HCT116 (cell line): ENCODE data around the gene USH1G. TPM values are rescaled to one million over a fixed set of nuclear protein-coding genes. Genes with fewer than 3 reads are reported as not detected.

ENCODE experiments used
- ATAC-seq: fragments of 200-7000 bp; cut with Tn5 transposase; 2 replicates; pipeline ENCODE4 v1.9.1; 2020; ENCODE audit warnings: mild to moderate bottlenecking, moderate library complexity
- BruUV-seq: library from RNA; stranded (reverse); fragments of 400-500 nt; replicated peaks from 2 replicates; lab custom pipeline; 2021; lab: Mats Ljungman, UMichigan
- CTCF ChIA-PET: fragments of 300-600 bp; sonication (Branson Sonifier 250); formaldehyde crosslinking; loops from one replicate; lab custom pipeline; 2021; ENCODE audit warnings: antibody characterized with exemption; lab: Charles Lee
- POLR2A ChIA-PET: fragments of 300-600, 350-600 bp; sonication (Branson Sonifier 250); formaldehyde crosslinking; loops from one replicate; lab custom pipeline; 2021; ENCODE audit warnings: antibody characterized with exemption; lab: Charles Lee
- RAD21 ChIA-PET, 2 experiments: fragments of 300-600 bp; sonication (Branson Sonifier 250); formaldehyde crosslinking; loops; one replicate each; lab custom pipeline; 2023; ENCODE audit warnings: low total read pairs in 2 of 2; ENCODE audit not compliant: uncharacterized antibody in 2 of 2, unreplicated experiment in 2 of 2, low non-redundant PET in 1 of 2; lab: Charles Lee
- DNase-seq: peaks from one replicate; pipeline ENCODE4 v3.0.0-alpha.2; 2010; ENCODE audit warnings: low read depth, low spot score
- H2AFZ ChIP-seq: fragments of 200-600 bp; shearing (Covaris generic), sonication (generic); 2 replicates; pipeline ENCODE4 v1.6.1; 2017; ENCODE audit warnings: low read depth, mixed run types, mixed read lengths, antibody characterized with exemption, low read length; ENCODE audit not compliant: poor library complexity, severe bottlenecking
- H3K27ac ChIP-seq: 2 replicates; pipeline ENCODE4 v1.5.1; 2012; ENCODE audit warnings: low read depth, low read length
- H3K27me3 ChIP-seq: fragments of 200-600 bp; sonication (generic); 2 replicates; pipeline ENCODE4 v1.6.1; 2016; ENCODE audit warnings: mixed run types, low read length, mixed read lengths; ENCODE audit not compliant: insufficient read depth
- H3K36me3 ChIP-seq, 2 experiments: fragments of 200-500 bp in 1 of 2; fragments of 200-600 bp in 1 of 2; sonication (Bioruptor generic) in 1 of 2; sonication (generic) in 1 of 2; 2 replicates each; pipeline versions ENCODE4 v1.5.1 to v1.6.1; 2014 to 2016; ENCODE audit warnings: low read length in 2 of 2, inconsistent platforms in 1 of 2, mixed read lengths in 1 of 2, mixed run types in 1 of 2; ENCODE audit not compliant: insufficient read depth in 2 of 2, control insufficient read depth in 1 of 2
- H3K4me1 ChIP-seq, 2 experiments: fragments of 200-600 bp in 1 of 2; sonication (generic) in 1 of 2; 2 replicates each; pipeline versions ENCODE4 v1.5.1 to v1.6.1; 2012 to 2017; ENCODE audit warnings: low read length in 2 of 2, inconsistent platforms in 1 of 2, mild to moderate bottlenecking in 1 of 2, mixed read lengths in 1 of 2, mixed run types in 1 of 2, moderate library complexity in 1 of 2; ENCODE audit not compliant: insufficient read depth in 2 of 2, control insufficient read depth in 1 of 2
- H3K4me2 ChIP-seq: fragments of 200-600 bp; sonication (generic); 2 replicates; pipeline ENCODE4 v1.6.1; 2017; ENCODE audit warnings: mixed run types, low read length, mixed read lengths
- H3K4me3 ChIP-seq, 2 experiments: fragments of 200-600 bp in 1 of 2; sonication (generic) in 1 of 2; replicated peaks in 1 of 2; 2 replicates each; pipeline ENCODE4 v1.5.1; 2011 to 2016; ENCODE audit warnings: low read length in 2 of 2, control low read depth in 1 of 2, low read depth in 1 of 2, mild to moderate bottlenecking in 1 of 2, mixed read lengths in 1 of 2, mixed run types in 1 of 2
- H3K79me2 ChIP-seq: fragments of 200-600 bp; sonication (generic); 2 replicates; pipeline ENCODE4 v1.6.1; 2017; ENCODE audit warnings: mild to moderate bottlenecking, mixed run types, low read length, moderate library complexity, mixed read lengths; ENCODE audit not compliant: insufficient read depth
- H3K9ac ChIP-seq: fragments of 200-600 bp; sonication (generic); 2 replicates; pipeline ENCODE4 v1.6.1; 2016; ENCODE audit warnings: low read length, mixed read lengths
- H3K9me2 ChIP-seq: fragments of 200-600 bp; sonication (generic), shearing (Covaris generic); 2 replicates; pipeline ENCODE4 v1.6.1; 2017; ENCODE audit warnings: mixed run types, mild to moderate bottlenecking, moderate library complexity; ENCODE audit not compliant: insufficient read depth
- H3K9me3 ChIP-seq, 2 experiments: fragments of 200-500 bp in 1 of 2; fragments of 200-600 bp in 1 of 2; sonication (Bioruptor generic) in 1 of 2; sonication (generic) in 1 of 2; 2 replicates each; pipeline ENCODE4 v1.6.1; 2014 to 2017; ENCODE audit warnings: low read length in 2 of 2, mixed read lengths in 2 of 2, inconsistent platforms in 1 of 2, low read depth in 1 of 2, mild to moderate bottlenecking in 1 of 2, mixed run types in 1 of 2, moderate library complexity in 1 of 2; ENCODE audit not compliant: control insufficient read depth in 1 of 2, insufficient read depth in 1 of 2
- H4K20me1 ChIP-seq: fragments of 200-600 bp; sonication (generic), shearing (Covaris generic); 2 replicates; pipeline ENCODE4 v1.6.1; 2017; ENCODE audit warnings: mixed run types, mild to moderate bottlenecking, moderate library complexity; ENCODE audit not compliant: insufficient read depth
- EGR1 ChIP-seq: IDR thresholded peaks from 2 replicates; pipeline ENCODE4 v1.6.1; 2012; ENCODE audit warnings: low read depth
- ELF1 ChIP-seq: IDR thresholded peaks from 2 replicates; pipeline ENCODE4 v1.6.1; 2012; ENCODE audit warnings: low read depth, borderline replicate concordance
- MAX ChIP-seq: IDR thresholded peaks from 2 replicates; pipeline ENCODE4 v1.6.1; 2012
- RAD21 ChIP-seq: IDR thresholded peaks from 2 replicates; pipeline ENCODE4 v1.6.1; 2012; ENCODE audit warnings: low read depth, mild to moderate bottlenecking
- ZBTB33 ChIP-seq: IDR thresholded peaks from 2 replicates; pipeline ENCODE4 v1.6.1; 2011; ENCODE audit warnings: mild to moderate bottlenecking, low read length, moderate library complexity; ENCODE audit not compliant: insufficient replicate concordance; ENCODE audit errors: extremely low read depth
- ZFX ChIP-seq: fragments of 450-650 bp; IDR thresholded peaks from 2 replicates; pipeline ENCODE4 v1.6.1; 2017
- ZNF274 ChIP-seq: fragments of 200-500 bp; sonication (Bioruptor generic); IDR thresholded peaks from 2 replicates; pipeline ENCODE4 v1.6.1; 2014; ENCODE audit warnings: mild to moderate bottlenecking, low read depth, low read length, inconsistent platforms
- intact Hi-C: fragments of 100-400 bp; cut with micrococcal nuclease; formaldehyde crosslinking; loops from 2 replicates; pipeline ENCODE4 v1.10.0; 2022
- total RNA-seq: library from RNA; stranded (reverse); gene quantifications from one replicate; pipeline ENCODE4 v1.2.1, GENCODE V29; 2021; ENCODE audit not compliant: unreplicated experiment
- TF ChIP-seq, protein P1 (sequence below): IDR thresholded peaks from 2 replicates; pipeline ENCODE4 v1.6.1; 2012

The USH1G gene
- total RNA-seq, 1 experiment from 2014 or later, result 3.1 TPM

DNA sequence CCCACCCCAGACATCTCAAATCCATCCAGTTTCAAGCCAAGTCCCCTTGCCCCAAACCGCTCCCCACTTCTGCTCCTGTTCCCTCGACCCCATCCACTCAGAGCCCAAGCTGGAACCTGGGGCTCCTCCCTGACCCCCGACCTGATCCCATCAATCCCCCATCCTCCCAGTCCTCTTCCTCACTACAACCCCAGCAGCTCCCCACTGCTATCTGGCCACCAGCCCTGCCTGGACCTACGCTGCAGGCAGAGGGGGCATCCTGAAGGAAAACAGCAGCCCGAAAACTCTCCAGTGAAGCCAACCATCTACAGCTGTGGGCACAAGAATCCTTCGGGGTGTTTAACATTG lies 54.2 kb downstream of the USH1G start:
- no TSS peak for BruUV-seq

More for the DNA sequence above, 54.2 kb downstream of the USH1G start:
- Histone ChIP-seq H3K4me2 (no peak overlapping the region), H3K36me3 (peaks cover 4% of the 10 kb centered on the region in 2 experiments; a peak in 3 of 4 replicates), H3K27me3 (no peaks in the 10 kb centered on the region), H3K4me1 (peaks cover 4 to 26% of the 10 kb centered on the region in 2 experiments; a peak in 3 of 4 replicates), H3K9me2 (no peaks in the 10 kb centered on the region), H4K20me1 (no peaks in the 10 kb centered on the region), H3K4me3 (no peak overlapping the region), H3K79me2 (peaks cover 12% of the 10 kb centered on the region), H3K9me3 (no peaks in the 10 kb centered on the region), H3K9ac (no peak overlapping the region)
- POLR2A ChIA-PET, result interaction anchor here (1.9 kb wide), 1 partner anchor 16 kb away, joined by 4 read pairs; no protein-coding TSS in a partner anchor
- RAD21 ChIA-PET, result interaction anchor here in 1 of 2 experiments (0.7 kb wide), 1 partner anchor 418 kb away, joined by 3 read pairs; no protein-coding TSS in a partner anchor
- intact Hi-C loops, result no loop called here
- DNase-seq, result no peak
- CTCF ChIA-PET, result no interaction called here
- TF ChIP-seq ZFX, result no peak
- no peak for TF ChIP-seq MAX
- TF ChIP-seq, protein P1, sequence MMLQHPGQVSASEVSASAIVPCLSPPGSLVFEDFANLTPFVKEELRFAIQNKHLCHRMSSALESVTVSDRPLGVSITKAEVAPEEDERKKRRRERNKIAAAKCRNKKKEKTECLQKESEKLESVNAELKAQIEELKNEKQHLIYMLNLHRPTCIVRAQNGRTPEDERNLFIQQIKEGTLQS, result no peak
- no peak for TF ChIP-seq EGR1
- no peak for TF ChIP-seq ZNF274
- TF ChIP-seq ELF1, result no peak
- no peak for TF ChIP-seq ZBTB33
- TF ChIP-seq RAD21, result no peak
- TF ChIP-seq, all 23 proteins: peak for 0
- no peak for ATAC-seq
- Histone ChIP-seq H2AFZ (no peak overlapping the region), H3K27ac (no peak overlapping the region)
